Mucosa of descending colon (tissue), 3 donors: ENCODE measurements around the gene AOPEP. TPM values are rescaled to one million over a fixed set of nuclear protein-coding genes. Genes with fewer than 3 reads are reported as not detected.

Experiments used
- ATAC-seq: fragments of 200-7000 bp; cut with Tn5 transposase; one replicate; pipeline ENCODE4 v1.9.1; 2020; ENCODE audit warnings: mild to moderate bottlenecking, moderate library complexity
- DNase-seq, 3 donors: peaks; one replicate each; pipeline ENCODE4 v3.0.0-alpha.2; 2020
- H3K36me3 ChIP-seq: fragments of 200-600 bp; one replicate; pipeline ENCODE4 v1.8.0; 2021; ENCODE audit warnings: low read depth, mild to moderate bottlenecking
- H3K4me1 ChIP-seq: fragments of 200-600 bp; one replicate; pipeline ENCODE4 v1.8.0; 2021; ENCODE audit warnings: low read depth, mild to moderate bottlenecking
- H3K4me3 ChIP-seq: fragments of 200-600 bp; one replicate; pipeline ENCODE4 v1.8.0; 2021; ENCODE audit warnings: mild to moderate bottlenecking
- H3K9me3 ChIP-seq: fragments of 200-600 bp; one replicate; pipeline ENCODE4 v1.8.0; 2021; ENCODE audit warnings: mild to moderate bottlenecking
- intact Hi-C, 2 donors: fragments of 100-400 bp; cut with DNase I in 1 of 2; cut with micrococcal nuclease in 1 of 2; formaldehyde crosslinking; loops; one replicate each; pipeline versions ENCODE4 v1.11.0 to v1.11.1; 2022; cut with DNase I, micrococcal nuclease
- total RNA-seq, 3 donors: library from RNA; stranded (reverse); fragmentation: NEBNext Ultra II Directional in 2 of 3; extraction: Animal tissue kit (Norgen Biotek cat#: 25700) in 2 of 3; gene quantifications; one replicate each; pipeline versions ENCODE4 v1.2.1 to v1.2.4, GENCODE V29; 2021 to 2023
- TF ChIP-seq, protein P1 (sequence below): fragments of 200-600 bp; IDR thresholded peaks from one replicate; pipeline ENCODE4 v1.8.0; 2022; ENCODE audit warnings: antibody characterized with exemption, mild to moderate bottlenecking
- donor health status: DM: no; HTN: no; CAD: no; lungs with moderate emphysema.
- donor health status: DM: no; HTN: no; CAD: no.
- donor health status: DM: no; HTN: yes; CAD: no.

Gene AOPEP
- total RNA-seq, 3 donors from 2014 or later, result 47.5 to 102 (median 57.8) TPM

DNA sequence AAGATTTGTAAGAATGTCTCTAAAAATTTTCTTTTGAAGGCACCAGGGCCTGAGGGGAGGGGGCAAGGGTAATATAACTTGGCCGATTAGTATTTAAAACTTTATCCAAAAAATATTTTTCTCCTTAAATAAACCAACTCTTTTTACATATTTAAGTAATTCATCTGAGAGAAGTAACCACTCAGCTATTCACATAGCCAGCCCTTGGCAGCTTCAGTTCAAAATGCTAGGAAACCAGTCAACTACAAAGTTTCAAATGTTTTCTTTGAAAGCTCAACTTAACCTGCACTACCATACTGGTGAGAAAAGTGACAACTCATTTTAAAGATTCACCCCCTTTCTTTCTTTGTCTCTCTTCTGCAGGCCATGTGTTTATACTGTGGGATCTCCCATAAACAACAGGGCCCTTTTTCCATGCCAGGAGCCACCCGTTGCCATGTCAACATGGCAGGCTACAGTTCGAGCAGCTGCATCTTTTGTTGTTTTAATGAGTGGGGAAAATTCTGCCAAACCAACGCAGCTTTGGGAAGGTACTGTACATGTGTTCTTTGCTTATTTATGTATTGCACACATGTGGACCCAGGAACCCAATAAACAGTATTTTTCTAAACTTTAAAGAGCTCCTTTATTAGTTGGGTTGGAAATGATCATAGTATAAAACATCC is 46.3 kb downstream of the AOPEP start:
- DNase-seq (no peak), ATAC-seq (no peak)
- H3K4me1 ChIP-seq, result no peaks in the 10 kb centered on the region
- intact Hi-C loops, result loop anchor here in 1 of 2 donors (10.0 kb wide), 1 partner anchor 352 kb away; no protein-coding TSS in a partner anchor
- TF ChIP-seq, protein P1, sequence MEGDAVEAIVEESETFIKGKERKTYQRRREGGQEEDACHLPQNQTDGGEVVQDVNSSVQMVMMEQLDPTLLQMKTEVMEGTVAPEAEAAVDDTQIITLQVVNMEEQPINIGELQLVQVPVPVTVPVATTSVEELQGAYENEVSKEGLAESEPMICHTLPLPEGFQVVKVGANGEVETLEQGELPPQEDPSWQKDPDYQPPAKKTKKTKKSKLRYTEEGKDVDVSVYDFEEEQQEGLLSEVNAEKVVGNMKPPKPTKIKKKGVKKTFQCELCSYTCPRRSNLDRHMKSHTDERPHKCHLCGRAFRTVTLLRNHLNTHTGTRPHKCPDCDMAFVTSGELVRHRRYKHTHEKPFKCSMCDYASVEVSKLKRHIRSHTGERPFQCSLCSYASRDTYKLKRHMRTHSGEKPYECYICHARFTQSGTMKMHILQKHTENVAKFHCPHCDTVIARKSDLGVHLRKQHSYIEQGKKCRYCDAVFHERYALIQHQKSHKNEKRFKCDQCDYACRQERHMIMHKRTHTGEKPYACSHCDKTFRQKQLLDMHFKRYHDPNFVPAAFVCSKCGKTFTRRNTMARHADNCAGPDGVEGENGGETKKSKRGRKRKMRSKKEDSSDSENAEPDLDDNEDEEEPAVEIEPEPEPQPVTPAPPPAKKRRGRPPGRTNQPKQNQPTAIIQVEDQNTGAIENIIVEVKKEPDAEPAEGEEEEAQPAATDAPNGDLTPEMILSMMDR, result no peak
- H3K9me3 ChIP-seq, result no peaks in the 10 kb centered on the region
- no peaks in the 10 kb centered on the region for H3K36me3 ChIP-seq
- H3K4me3 ChIP-seq, result no peak overlapping the region

DNA sequence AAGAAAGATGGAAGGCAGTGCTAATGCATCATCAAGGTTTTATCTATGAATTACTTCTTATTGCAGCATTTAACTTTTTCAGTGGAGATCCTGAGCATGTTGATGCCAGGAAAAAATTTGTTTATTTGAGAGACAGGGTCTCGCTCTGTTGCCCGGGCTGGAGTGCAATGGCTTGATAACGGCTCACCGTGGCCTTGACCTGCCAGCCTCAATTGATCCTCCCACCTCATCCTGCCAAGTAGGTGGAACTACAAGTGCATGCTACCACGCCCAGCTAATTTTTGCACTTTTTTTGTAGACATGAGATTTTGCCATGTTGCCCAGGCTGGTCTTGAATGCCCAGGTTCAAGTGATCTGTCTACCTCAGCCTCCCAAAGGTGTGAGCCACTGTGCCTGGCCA is 47.2 kb downstream of the AOPEP start:
- ATAC-seq (no peak), DNase-seq (no peak)
- TF ChIP-seq, protein P1, result no peak
- H3K4me3 ChIP-seq, result no peak overlapping the region
- no peaks in the 10 kb centered on the region for H3K4me1 ChIP-seq
- H3K9me3 ChIP-seq, result no peaks in the 10 kb centered on the region
- intact Hi-C loops, result loop anchor here in 1 of 2 donors (10.0 kb wide), 1 partner anchor 351 kb away; no protein-coding TSS in a partner anchor
- no peaks in the 10 kb centered on the region for H3K36me3 ChIP-seq

DNA sequence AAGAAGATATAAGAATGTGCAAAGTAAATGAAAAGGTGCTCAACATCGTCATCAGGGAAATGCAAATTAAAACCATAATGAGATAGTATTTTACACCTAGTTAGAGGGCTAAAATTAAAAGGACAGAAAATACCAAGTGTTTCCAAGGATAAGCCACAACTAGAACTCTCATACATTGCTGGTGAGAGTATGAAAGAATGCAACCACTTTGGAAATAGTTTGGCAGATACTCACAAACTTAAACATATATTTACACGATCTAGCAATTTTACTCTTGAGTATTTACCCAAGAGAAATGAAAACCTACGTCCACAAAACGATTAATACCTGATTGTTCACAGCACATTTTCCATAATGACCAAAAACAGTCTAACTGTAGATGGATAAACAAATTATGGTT is 51.5 kb downstream of the AOPEP start:
- H3K36me3 ChIP-seq, result no peaks in the 10 kb centered on the region

DNA sequence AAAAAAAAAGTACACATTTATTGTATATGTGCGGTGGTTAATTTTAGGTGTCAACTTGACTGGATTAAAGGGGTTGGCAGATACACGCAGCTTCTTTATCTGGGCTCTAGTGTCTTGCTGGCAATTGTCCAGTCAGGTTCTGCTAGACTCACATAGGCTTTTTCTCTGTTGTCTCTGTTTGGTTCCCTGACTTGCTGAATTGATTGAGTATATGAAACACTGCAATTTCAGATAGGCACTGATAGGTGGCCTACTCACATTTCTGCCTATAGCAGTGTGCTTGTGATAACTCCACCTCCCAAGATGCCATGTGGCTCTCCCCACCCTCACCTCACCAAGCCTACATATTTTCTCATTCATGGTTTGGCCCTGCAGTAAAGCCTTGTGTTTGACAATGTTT is 52.5 kb downstream of the AOPEP start:
- intact Hi-C loops, result loop anchor here in 1 of 2 donors (10.0 kb wide), 1 partner anchor 346 kb away; no protein-coding TSS in a partner anchor
- ATAC-seq, result no peak

More for the DNA sequence above, 51.5 kb downstream of the AOPEP start:
- H3K9me3 ChIP-seq, result no peaks in the 10 kb centered on the region
- ATAC-seq (no peak), DNase-seq (no peak)
- no peaks in the 10 kb centered on the region for H3K4me1 ChIP-seq
- H3K4me3 ChIP-seq, result no peak overlapping the region
- intact Hi-C loops, result loop anchor here in 1 of 2 donors (10.0 kb wide), 1 partner anchor 347 kb away; no protein-coding TSS in a partner anchor
- TF ChIP-seq, protein P1, result no peak

DNA sequence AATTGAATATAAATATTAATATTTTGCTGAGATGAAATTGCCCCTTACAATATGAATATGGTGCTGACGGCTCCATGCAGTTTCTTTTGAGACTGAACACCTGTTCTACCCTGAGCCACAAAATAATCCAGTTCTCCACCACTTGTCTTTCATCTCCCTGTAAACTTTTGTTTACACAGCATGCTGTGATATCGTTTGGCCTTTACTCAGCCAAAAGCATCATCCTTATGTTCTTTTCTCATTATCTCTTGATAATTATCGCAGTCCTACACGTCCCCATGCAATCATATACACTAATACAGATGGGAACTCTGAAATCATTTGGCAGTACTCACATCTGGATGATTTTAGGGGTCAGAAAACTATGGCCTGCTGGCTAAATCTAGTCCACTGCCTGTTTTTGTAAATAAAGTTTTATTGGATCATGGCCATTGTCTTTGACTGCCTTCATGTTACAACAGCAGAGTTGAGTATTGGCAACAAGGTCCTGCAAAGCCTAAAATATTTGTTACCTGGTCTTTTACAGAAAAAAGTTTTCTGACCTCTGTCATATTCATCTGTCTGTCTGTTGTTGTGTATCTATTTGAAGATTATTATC is 53.3 kb downstream of the AOPEP start:
- ATAC-seq, result no peak
- TF ChIP-seq, protein P1, result no peak
- intact Hi-C loops, result loop anchor here (5.0 to 10.0 kb wide), 3 partner anchors 245 to 353 kb away; no protein-coding TSS in a partner anchor
- Histone ChIP-seq H3K9me3 (no peaks in the 10 kb centered on the region), H3K36me3 (no peaks in the 10 kb centered on the region), H3K4me3 (no peak overlapping the region), H3K4me1 (no peaks in the 10 kb centered on the region)
- DNase-seq, result no peak

More for the DNA sequence above, 52.5 kb downstream of the AOPEP start:
- H3K4me1 ChIP-seq, result no peaks in the 10 kb centered on the region
- no peak for DNase-seq
- H3K9me3 ChIP-seq, result no peaks in the 10 kb centered on the region
- H3K36me3 ChIP-seq, result no peaks in the 10 kb centered on the region
- TF ChIP-seq, protein P1, result no peak
- no peak overlapping the region for H3K4me3 ChIP-seq
